B cell (primary cell): ENCODE results near the gene FMNL2. TPM values are rescaled to one million over a fixed set of nuclear protein-coding genes. Genes with fewer than 3 reads are reported as not detected.

Experiments used
- ATAC-seq: fragments of 200-7000 bp; cut with Tn5 transposase; one replicate; pipeline ENCODE4 v1.10.0; 2021; ENCODE audit warnings: low read depth, mild to moderate bottlenecking, moderate number of reproducible peaks, moderate library complexity
- CTCF ChIA-PET: fragments of 350-600 bp; sonication (Branson Sonifier 250); formaldehyde crosslinking; loops from one replicate; lab custom pipeline; 2021; ENCODE audit warnings: antibody characterized with exemption, inconsistent platforms; lab: Charles Lee
- POLR2A ChIA-PET: fragments of 350-600 bp; sonication (Branson Sonifier 250); formaldehyde crosslinking; loops from one replicate; lab custom pipeline; 2021; ENCODE audit warnings: antibody characterized with exemption; lab: Charles Lee
- DNase-seq: peaks from one replicate; pipeline ENCODE4 v3.0.0; 2013
- H2AFZ ChIP-seq: 2 replicates; pipeline ENCODE4 v1.6.1; 2012; ENCODE audit warnings: mild to moderate bottlenecking, low read depth, low read length; ENCODE audit not compliant: insufficient read depth, poor library complexity, severe bottlenecking
- H3K27ac ChIP-seq, 2 donors: 1 replicate in 1 of 2; 2 replicates in 1 of 2; pipeline ENCODE4 v1.5.1; 2012 to 2013; ENCODE audit warnings: low read length in 2 of 2, mild to moderate bottlenecking in 2 of 2, moderate library complexity in 1 of 2
- H3K27me3 ChIP-seq, 4 experiments: fragments of 200-600 bp in 1 of 4; sonication (generic) in 1 of 4; replicated peaks in 1 of 4; 1 replicate in 2 of 4; 2 replicates in 2 of 4; pipeline versions ENCODE4 v1.6.1 to v1.7.0; 2013 to 2016; ENCODE audit warnings: low read length in 3 of 4, mild to moderate bottlenecking in 2 of 4, mixed read lengths in 1 of 4, moderate library complexity in 1 of 4; ENCODE audit not compliant: insufficient read depth in 4 of 4, control insufficient read depth in 3 of 4; ENCODE audit errors: control extremely low read depth in 1 of 4
- H3K36me3 ChIP-seq, 2 experiments: replicated peaks in 1 of 2; 1 replicate in 1 of 2; 2 replicates in 1 of 2; pipeline versions ENCODE4 v1.6.1 to v1.7.1; 2013; ENCODE audit warnings: low read length in 1 of 2; ENCODE audit not compliant: insufficient read depth in 2 of 2, control insufficient read depth in 1 of 2; ENCODE audit errors: control extremely low read depth in 1 of 2, extremely low read depth in 1 of 2
- H3K4me1 ChIP-seq, 2 donors: fragments of 200-600 bp in 1 of 2; sonication (generic) in 1 of 2; 1 replicate in 1 of 2; 2 replicates in 1 of 2; pipeline versions ENCODE4 v1.5.1 to v1.6.1; 2013 to 2017; ENCODE audit warnings: low read length in 2 of 2; ENCODE audit not compliant: control insufficient read depth in 2 of 2, insufficient read depth in 2 of 2
- H3K4me2 ChIP-seq: replicated peaks from 2 replicates; pipeline ENCODE3; 2012; ENCODE audit warnings: mild to moderate bottlenecking, low read depth, low read length; ENCODE audit not compliant: poor library complexity, severe bottlenecking
- H3K4me3 ChIP-seq, 5 experiments: fragments of 200-600 bp in 1 of 5; sonication (generic) in 1 of 5; 1 replicate in 3 of 5; 2 replicates in 2 of 5; pipeline versions ENCODE4 v1.5.1 to v1.7.0; 2011 to 2016; ENCODE audit warnings: low read length in 4 of 5, mild to moderate bottlenecking in 4 of 5, low read depth in 2 of 5, control low read depth in 1 of 5, moderate library complexity in 1 of 5; ENCODE audit not compliant: insufficient read depth in 1 of 5; ENCODE audit errors: control extremely low read depth in 1 of 5, extremely low read depth in 1 of 5
- H3K79me2 ChIP-seq: fragments of 200-600 bp; sonication (generic); one replicate; pipeline ENCODE4 v1.6.0; 2016; ENCODE audit warnings: low read length; ENCODE audit not compliant: control insufficient read depth, insufficient read depth
- H3K9ac ChIP-seq: fragments of 200-600 bp; sonication (generic); 2 replicates; pipeline ENCODE4 v1.6.1; 2017; ENCODE audit warnings: mild to moderate bottlenecking, low read length, moderate library complexity
- H3K9me3 ChIP-seq, 3 donors: one replicate each; pipeline versions ENCODE4 v1.6.1 to v1.7.1; 2013; ENCODE audit warnings: low read length in 2 of 3; ENCODE audit not compliant: control insufficient read depth in 2 of 3, insufficient read depth in 1 of 3; ENCODE audit errors: control extremely low read depth in 1 of 3
- H4K20me1 ChIP-seq: 2 replicates; pipeline ENCODE4 v1.6.0; 2012; ENCODE audit warnings: mild to moderate bottlenecking, low read length; ENCODE audit not compliant: insufficient read depth, control insufficient read depth, poor library complexity, severe bottlenecking
- H3K27ac Mint-ChIP-seq: one replicate; pipeline ENCODE4 v1.8.0; 2021; ENCODE audit warnings: mixed read lengths
- H3K27me3 Mint-ChIP-seq: one replicate; pipeline ENCODE4 v1.8.0; 2021; ENCODE audit warnings: mixed read lengths
- H3K4me1 Mint-ChIP-seq: one replicate; pipeline ENCODE4 v1.8.0; 2021; ENCODE audit warnings: mixed read lengths
- H3K4me3 Mint-ChIP-seq: one replicate; pipeline ENCODE4 v1.8.0; 2021; ENCODE audit warnings: mixed read lengths
- H3K9me3 Mint-ChIP-seq: one replicate; pipeline ENCODE4 v1.8.0; 2022; ENCODE audit warnings: mixed read lengths; ENCODE audit not compliant: insufficient read depth
- CTCF ChIP-seq: fragments of 200-600 bp; IDR thresholded peaks from one replicate; pipeline ENCODE4 v1.8.0; 2022; ENCODE audit warnings: antibody characterized with exemption, mild to moderate bottlenecking
- EZH2 ChIP-seq: IDR thresholded peaks from 2 replicates; pipeline ENCODE4 v1.6.1; 2012; ENCODE audit warnings: borderline replicate concordance, low read depth, mild to moderate bottlenecking, moderate library complexity, low read length; ENCODE audit not compliant: insufficient read depth, poor library complexity, severe bottlenecking
- WGBS: methylation state at CpG from one replicate; pipeline ENCODE4 v1.1.5; 2013; ENCODE audit warnings: missing lambda C conversion rate; ENCODE audit not compliant: insufficient coverage; 5-methylcytosine and 5-hydroxymethylcytosine counted together
- intact Hi-C: fragments of 100-400 bp; cut with micrococcal nuclease; formaldehyde crosslinking; loops from one replicate; pipeline ENCODE4 v1.10.0; 2022
- polyA plus RNA-seq: library from polyadenylated mRNA; depleted of rRNA; stranded (reverse); fragments of >200 nt; gene quantifications from 2 replicates; pipeline ENCODE4 v1.2.3, GENCODE V29; 2012
- total RNA-seq, 2 donors: library from RNA; stranded (reverse); fragments of 120-200 nt in 1 of 2; gene quantifications; 1 replicate in 1 of 2; 2 replicates in 1 of 2; pipeline versions ENCODE4 v1.2.3 to v1.2.4, GENCODE V29; 2013 to 2022

FMNL2 gene
- total and polyA plus RNA-seq, 2 donors (not counting 1 experiment from before 2014, with no cell fraction given), result 0.73 to 8.8 TPM

GRCh38 chr2:152581360-152581759 is 246.4 kb downstream of the FMNL2 start:
- Histone ChIP-seq H3K9ac (no peak overlapping the region), H3K4me1 (no peaks in the 10 kb centered on the region), H3K27ac (no peak overlapping the region), H3K36me3 (no peaks in the 10 kb centered on the region), H3K79me2 (no peaks in the 10 kb centered on the region), H3K4me2 (no peak overlapping the region), H3K27me3 (no peaks in the 10 kb centered on the region), H3K9me3 (no peaks in the 10 kb centered on the region), H4K20me1 (no peaks in the 10 kb centered on the region), H2AFZ (no peak overlapping the region), H3K4me3 (no peak overlapping the region)
- POLR2A ChIA-PET, result no interaction called here
- Mint-ChIP-seq H3K9me3 (no peaks in the 10 kb centered on the region), H3K4me3 (no peak overlapping the region), H3K27ac (no peak overlapping the region), H3K27me3 (no peaks in the 10 kb centered on the region), H3K4me1 (no peaks in the 10 kb centered on the region)
- ATAC-seq (no peak), DNase-seq (no peak)
- CTCF ChIA-PET, result no interaction called here
- intact Hi-C loops, result no loop called here
- WGBS, result 96% methylated on average over 10 of the region's 11 CpGs
- TF ChIP-seq EZH2, result no peak
- TF ChIP-seq CTCF, result no peak

DNA sequence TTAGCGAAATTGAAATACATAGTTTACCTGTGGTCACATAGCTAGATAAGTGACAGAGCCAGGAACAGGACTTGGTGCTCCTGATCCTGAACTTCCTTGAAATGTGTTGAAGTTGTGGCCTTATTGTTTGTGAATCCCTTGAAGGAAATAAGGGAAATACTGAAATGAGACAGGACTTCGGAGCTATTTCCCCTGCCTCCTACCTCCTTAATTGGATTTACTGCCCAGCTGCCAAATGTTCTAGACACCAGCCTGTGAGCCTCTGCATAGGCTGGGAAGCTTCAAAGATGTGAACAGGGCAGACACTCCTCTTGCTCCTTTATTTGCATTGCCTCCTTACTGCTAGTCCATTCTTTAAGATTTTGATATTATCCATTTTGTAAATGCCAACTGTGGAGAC is 247.1 kb downstream of the FMNL2 start:
- H3K9me3 Mint-ChIP-seq, result no peaks in the 10 kb centered on the region
- H3K27me3 Mint-ChIP-seq, result no peaks in the 10 kb centered on the region
- no peaks in the 10 kb centered on the region for H3K36me3 ChIP-seq
- no peak overlapping the region for H3K4me3 Mint-ChIP-seq
- CTCF ChIA-PET, result no interaction called here
- H3K4me2 ChIP-seq, result no peak overlapping the region
- H3K79me2 ChIP-seq, result no peaks in the 10 kb centered on the region
- TF ChIP-seq CTCF (no peak), EZH2 (no peak)
- no peaks in the 10 kb centered on the region for H3K9me3 ChIP-seq
- intact Hi-C loops, result no loop called here
- no peaks in the 10 kb centered on the region for H3K4me1 ChIP-seq
- no peaks in the 10 kb centered on the region for H4K20me1 ChIP-seq
- no peak overlapping the region for H2AFZ ChIP-seq
- ATAC-seq (no peak), DNase-seq (no peak)
- WGBS, result 100% methylated on average over 1 of the region's 2 CpGs
- H3K9ac ChIP-seq, result no peak overlapping the region
- POLR2A ChIA-PET, result no interaction called here
- no peaks in the 10 kb centered on the region for H3K4me1 Mint-ChIP-seq
- no peak overlapping the region for H3K27ac ChIP-seq
- H3K27me3 ChIP-seq, result no peaks in the 10 kb centered on the region
- H3K4me3 ChIP-seq, result no peak overlapping the region
- H3K27ac Mint-ChIP-seq, result no peak overlapping the region
